GF-D8 (cell line): ENCODE measurements around the gene ZNF581.

Experiments used
- DNase-seq: peaks from one replicate; lab custom pipeline; 2025; lab: John Stamatoyannopoulos, UW

The ZNF581 gene

DNA sequence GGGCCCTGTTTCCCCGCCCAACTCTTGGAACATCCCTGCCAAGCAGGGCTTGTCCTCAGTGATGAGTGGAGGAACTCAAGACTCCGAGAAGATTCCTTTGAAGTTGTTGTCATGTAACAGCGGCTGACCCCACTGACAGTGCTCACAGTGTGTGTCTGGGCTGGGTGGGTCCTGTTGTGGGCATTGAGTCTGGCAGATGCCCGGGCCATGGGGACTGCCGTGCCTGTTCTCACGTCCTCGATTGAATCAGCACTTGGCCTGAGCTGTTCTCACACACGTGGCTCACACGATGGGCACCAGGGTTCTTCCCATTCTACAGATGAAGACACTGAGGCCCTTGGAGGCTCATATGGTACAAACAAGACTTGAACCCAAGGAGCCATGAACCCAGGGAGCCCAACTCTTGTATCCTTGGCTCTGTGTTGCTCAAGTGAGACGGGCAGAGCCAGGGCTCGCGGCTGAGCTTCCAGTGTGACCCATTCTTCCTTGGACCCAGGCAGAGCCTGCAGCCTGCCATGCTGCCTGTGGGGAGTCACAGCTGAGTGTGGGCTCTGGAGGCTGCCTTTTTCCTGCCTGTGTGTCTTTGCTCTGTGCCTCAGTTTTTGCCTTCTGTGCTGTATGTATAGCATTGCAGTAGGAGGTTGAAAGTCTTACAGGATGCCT is 23.0 kb downstream of the ZNF581 start:
- DNase-seq = no peak

DNA sequence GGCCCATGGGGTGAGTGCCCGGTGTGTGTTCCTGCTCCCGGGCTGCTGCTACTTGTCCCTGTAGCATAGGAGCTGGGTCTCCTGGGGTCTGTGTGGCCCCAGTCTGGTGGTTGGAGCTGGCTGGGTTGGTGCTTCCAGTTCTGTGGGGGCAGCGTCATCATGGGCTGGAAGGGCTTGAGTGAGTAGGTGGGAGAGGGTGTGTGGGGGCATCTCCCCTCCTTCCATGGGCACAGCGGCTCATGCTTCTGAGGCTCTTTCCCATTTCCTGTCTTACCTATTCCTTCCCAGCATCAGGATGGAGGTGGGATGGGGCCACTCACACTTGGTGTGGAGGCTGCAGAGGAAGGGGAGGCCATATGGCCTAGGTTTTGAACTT is 23.5 kb downstream of the ZNF581 start:
- no peak for DNase-seq

DNA sequence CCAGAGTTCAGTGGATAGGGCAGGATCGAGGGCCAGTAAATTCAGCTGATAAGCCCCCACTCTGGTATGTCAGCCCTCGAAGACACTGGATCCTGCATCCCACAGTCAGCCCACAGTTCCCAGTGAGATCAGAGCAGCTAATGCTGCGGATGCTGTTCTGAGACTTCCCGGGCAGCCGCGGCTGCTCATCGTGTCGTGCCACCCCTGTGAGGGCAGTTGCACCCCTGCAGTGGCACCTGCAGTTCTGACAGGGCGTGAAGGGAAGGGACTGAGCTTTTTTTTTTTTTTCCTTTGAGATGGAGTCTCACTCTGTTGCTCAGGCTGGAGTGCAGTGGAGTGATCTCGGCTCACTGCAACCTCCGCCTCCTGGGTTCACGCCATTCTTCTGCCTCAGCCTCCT is 24.1 kb downstream of the ZNF581 start:
- no peak for DNase-seq

DNA sequence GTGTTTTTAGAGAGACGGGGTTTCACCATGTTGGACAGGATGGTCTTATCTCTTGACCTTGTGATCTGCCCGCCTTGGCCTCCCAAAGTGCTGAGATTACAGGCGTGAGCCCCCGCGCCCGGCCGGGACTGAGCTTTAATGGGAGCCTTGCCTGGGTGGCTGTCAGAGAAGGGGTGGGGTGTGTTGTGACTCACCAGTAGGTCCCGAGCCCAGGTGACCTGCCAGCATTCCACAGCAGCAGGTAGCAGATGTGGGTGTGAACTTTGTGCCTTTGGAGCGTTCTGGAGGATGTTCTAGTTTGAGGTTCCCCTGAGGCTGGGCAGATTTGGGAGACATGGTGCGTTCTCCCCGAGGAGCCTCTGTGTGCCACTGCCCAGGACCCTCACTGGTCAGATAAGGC is 24.5 kb downstream of the ZNF581 start:
- DNase-seq = no peak

DNA sequence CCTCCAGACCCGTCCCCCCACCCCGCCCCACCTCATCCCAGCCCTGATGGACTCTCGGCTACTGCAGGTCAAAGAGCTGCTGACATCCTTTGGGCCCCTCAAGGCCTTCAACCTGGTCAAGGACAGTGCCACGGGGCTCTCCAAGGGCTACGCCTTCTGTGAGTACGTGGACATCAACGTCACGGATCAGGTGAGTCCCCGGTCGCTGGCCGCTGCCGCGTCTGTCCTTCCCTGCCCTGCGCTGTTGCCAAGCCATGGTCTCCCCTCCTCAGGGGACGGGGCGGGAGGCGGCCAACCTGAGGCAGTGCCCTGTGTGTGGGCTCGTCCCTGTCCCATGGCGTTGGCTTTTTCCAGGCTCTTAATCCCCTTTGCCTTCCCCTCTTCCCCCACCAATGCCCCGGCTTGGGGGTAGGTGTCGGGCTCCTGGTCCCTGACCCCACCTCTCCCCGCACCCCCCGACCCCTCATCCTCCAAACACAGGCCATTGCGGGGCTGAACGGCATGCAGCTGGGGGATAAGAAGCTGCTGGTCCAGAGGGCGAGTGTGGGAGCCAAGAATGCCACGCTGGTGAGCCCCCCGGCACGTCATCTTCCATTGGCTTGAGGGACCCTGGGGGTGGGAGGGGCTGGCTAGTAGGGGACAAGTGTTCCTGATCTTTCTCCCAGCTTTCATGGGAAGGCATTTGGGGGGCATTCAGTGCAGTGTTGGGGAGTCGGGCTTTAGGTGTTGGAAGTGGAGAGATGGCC is 25.3 kb downstream of the ZNF581 start:
- no peak for DNase-seq

DNA sequence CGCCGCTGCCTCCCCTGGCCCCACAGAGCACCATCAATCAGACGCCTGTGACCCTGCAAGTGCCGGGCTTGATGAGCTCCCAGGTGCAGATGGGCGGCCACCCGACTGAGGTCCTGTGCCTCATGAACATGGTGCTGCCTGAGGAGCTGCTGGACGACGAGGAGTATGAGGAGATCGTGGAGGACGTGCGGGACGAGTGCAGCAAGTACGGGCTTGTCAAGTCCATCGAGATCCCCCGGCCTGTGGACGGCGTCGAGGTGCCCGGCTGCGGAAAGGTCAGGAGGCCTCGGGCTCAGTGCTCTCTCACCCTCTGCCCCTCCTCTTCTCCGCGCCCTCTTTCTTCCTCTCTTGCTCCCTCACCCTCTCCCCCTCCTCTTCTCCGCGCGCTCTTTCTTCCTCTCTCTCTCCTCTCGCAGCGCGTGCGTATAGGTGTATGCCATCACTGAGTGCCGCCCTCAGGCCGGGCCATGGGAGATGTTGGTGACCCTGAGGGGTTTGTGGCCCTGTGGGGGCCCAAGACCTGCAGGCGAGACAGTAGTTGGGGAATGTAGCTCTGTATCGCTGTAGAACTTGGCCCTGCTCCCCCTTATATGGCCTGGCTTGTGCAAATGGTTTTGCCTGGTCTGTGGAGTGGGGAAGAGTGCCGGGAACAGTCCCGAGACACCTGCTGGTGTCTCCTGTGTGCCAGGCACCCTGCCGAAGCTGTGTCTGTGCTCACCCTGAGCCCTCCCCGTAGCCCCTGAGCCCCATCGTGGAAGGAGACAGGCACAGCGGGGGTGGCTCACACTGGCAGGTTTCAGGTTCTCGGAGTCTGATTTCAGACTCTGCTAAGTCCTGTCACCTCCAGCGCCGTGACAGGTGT is 26.2 kb downstream of the ZNF581 start:
- no peak for DNase-seq

DNA sequence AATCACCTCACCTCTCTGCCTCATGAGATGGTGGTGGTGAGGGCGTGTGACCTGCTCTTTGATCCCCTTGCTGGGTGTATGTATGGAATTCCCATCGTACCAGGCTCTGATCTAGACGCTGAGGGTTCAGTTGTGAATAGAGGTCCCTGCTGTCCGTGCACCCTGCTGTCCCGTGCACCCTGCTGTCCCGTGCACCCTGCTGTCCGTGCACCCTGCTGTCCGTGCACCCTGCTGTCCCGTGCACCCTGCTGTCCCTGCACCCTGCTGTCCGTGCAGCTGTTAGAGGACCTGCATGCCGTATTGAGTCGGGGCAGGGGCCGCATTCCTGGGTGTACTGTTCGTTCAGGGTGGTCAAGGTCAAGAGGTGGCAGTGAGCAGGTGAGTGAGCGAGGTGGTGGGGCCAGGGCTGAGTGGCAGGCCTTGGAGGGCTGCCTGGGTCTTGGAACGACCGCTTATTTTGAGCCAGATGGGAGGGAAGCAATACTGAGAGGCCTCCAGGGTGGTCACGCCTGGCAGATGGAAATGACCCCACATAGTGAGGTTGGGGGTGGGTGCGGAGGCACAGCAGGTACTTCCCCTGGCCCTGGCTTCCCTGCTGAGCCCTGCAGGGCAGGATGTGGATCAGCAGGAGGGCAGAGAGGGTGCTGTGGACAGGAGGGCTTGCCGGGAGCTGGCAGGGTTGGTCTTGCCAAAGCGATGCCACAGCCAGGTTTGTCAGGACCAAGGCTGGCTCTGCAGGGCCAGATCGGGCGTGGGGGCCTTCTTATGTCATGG is 27.0 kb downstream of the ZNF581 start:
- DNase-seq = no peak

DNA sequence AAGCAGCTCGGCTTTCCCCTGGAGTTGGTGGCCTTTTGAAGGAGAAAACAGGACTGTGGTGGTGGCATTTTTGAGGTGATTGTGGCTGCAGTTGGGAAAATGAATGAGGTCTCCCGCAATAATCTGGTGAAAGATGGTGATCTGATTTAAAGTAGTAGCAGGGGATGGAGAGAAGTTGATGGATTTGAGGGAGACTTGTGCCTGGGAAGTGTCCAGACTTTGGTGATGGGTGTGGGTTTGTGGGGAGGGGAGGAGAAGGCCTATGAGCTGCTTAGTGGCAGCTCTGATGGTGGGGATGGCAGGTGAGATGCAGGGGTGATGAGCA is 27.6 kb downstream of the ZNF581 start:
- DNase-seq = no peak

DNA sequence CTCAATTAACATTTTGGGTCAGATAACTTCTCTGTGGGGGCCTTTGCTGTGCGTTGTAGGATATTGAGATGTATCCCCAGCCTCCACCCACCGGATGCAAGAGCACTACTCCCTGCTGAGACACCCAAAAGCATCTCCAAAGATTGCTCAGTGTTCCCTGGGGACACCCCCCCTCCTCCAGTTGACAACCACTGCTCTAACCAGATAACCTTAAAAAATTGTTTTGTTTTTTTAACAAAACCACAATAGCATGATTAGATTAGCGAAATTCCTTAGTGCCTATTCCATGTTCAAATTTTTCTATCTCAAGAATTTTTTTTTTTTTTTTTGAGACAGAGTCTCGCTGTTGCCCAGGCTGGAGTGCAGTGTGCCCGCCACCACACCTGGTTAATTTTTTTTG is 29.0 kb downstream of the ZNF581 start:
- no peak for DNase-seq

DNA sequence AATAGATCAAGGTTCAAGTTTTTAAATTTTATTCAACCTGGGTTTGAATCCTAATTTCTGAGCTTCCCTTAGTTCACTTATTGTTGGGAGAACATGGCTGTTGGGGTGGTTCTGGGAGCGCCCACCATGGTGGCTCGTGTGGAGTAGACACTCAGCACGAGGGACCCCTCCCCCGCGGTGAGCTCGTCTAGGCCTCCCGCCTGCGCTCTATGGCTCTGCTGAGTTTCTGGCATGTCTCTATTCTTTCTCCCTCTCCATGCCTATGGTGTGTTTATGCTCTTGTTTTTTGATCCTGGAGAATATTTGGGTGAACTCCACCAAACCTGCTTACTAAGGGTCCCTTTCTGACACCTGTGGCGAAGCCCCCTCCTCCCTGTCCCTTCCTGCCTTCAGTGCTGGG is 30.0 kb downstream of the ZNF581 start:
- no peak for DNase-seq

DNA sequence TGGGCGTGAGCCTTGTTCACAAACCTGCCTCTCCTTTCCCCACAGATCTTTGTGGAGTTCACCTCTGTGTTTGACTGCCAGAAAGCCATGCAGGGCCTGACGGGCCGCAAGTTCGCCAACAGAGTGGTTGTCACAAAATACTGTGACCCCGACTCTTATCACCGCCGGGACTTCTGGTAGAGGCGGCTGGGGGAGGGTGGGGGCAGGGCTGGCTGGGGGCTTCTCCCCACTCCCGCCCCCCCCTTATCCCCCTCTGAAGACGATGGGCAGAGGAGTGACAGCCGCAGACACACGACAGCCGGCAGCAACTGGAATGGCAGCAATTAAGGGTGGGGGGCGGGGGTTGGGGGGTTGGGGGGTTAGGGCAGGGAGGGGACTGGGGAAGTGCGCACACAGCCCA is 30.4 kb downstream of the ZNF581 start:
- DNase-seq = no peak

DNA sequence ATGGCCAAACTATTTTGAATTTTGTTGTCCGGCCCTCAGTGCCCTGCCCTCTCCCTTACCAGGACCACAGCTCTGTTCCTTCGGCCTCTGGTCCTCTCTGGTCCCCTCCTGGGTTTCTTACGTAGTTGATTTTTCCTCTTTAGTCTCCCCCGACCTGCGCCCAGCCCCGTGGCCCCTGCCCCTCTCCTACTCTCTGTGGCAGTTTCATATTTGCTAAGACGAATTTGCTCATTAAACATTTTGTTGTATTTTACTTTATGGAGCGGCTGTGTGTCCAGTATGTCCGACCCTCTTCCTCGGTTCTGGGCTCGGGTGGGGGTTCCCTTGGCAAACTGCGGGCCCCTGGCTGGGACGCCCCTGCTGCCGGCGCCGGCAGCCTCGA is 31.0 kb downstream of the ZNF581 start:
- no peak for DNase-seq

DNA sequence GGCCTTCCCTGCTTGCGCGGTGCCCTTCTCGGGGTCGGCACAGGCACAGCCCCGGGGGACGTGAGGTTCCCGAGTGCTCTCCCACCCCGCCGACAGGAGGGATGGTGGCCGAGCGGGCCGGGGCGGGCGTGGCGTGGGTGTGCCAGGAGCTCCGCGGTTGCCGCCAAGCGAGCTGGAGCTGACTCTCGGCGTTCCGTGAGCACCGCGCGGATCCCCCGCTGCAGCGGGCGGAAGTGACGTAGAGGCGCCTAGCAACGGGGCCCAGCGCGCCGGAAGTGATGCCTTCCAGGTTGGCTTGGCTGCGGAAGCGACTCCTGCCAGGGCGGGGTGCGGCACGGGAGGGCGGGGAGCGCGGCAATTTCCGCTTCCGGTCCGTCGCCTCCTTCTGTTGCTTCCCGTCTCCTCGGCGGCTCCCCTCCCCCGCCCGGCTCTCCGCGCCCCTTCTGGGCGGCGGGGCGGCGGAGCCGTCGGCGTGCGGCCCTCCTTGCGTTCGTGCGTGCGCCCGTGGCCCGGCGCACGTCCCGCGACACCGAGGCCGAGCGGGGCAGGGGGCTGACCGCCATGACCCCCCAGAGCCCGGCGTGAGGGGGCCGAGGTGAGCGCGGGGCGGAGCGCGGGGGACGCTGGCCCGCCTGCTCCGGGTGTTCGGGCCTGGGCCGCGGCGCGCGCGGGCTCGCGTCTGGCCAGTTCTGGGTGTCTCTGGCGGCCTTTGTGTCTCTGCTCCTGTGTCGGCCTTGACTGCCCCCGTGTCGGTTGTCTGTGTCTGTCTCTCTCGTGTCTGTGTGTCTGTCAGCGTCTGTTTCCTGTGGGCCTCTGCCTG is 31.6 kb downstream of the ZNF581 start, which contains the start of gene EPN1:
EPN1 (plus strand) TSS at position 386 of the 820 bp plus-strand sequence. CDS start 3,402 bp downstream, outside the sequence.
- DNase-seq = peak; percentile 89

DNA sequence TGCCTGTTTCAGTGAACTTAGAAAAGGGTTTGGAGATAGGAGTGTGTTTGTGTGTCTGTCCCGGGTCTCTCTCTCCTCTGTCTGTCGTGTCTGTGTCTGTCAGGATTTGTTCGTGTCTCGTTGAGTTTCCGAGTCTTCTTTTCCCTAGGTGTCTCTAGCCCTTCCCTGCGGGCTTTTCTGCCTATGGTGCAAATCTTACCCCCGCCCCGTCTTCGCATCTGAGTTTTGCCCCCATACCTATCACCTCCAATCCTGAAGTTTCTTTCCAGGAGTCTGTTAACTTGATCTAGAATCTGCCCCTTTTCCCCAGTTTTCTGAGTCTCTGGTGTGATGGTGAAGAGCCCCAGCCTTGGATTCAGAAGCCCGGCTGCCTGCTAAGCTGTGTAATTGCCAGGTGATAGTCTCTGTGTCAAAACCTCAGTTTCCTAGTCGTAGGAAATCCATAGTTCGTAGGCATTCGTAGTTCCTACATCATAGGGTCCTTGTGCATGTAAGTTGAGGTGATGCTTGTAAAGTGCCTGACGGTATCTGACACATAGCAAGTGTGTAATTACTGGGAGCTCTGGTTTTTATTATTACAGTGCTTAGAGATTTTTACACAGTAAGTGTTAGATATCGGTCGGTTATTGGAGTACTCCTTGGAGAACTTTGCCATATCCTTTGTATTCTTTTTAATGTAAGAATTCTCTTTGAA is 32.4 kb downstream of the ZNF581 start:
- no peak for DNase-seq

DNA sequence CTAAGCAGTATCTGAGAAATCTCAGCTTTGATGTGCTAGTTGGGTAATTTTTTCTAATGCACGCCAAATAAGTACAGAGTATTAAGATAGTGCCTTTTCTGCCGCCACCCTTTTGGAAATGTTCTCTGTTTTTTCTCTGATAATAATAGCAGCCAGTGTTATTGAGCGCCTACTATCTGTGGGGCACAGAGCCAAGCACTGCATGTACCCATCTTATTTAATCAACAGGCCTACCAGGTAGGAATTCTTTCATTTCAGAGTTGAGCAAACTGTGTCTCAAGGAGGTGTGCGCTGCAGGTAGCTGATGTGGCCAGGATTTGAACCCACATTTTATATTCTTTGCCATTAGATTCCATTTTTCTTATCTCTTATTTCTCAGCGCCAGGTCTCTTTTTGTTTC is 32.9 kb downstream of the ZNF581 start:
- DNase-seq = no peak

DNA sequence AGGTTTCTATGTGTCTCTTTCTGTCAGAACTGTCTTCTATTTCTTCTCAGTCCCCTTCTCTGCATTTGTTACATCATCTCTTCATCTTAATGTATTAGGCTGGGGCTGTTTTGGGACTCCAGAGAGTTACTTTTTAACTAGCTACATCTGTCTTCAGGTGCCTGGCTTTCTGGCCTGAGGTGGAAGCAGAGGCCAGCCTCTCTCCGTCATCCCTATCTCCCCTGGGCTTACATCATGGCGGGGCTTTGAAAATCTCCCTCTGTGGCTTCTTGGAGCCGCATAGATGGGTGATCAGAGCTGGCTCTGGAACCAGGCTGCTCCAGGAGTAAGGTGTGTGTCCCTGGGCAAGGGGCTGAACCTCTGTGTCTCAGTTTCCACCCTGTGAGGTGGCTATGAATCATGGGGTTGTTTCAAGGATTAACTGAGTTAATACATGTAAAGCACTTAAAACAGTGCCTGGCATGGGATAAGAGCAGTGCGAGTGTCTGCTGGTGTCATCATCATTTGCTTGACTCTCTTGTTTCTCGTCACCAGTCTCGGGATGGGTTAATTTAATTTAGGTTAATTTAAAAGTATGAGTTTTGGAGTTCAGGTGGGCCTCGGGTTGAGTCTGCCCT is 33.5 kb downstream of the ZNF581 start:
- no peak for DNase-seq

DNA sequence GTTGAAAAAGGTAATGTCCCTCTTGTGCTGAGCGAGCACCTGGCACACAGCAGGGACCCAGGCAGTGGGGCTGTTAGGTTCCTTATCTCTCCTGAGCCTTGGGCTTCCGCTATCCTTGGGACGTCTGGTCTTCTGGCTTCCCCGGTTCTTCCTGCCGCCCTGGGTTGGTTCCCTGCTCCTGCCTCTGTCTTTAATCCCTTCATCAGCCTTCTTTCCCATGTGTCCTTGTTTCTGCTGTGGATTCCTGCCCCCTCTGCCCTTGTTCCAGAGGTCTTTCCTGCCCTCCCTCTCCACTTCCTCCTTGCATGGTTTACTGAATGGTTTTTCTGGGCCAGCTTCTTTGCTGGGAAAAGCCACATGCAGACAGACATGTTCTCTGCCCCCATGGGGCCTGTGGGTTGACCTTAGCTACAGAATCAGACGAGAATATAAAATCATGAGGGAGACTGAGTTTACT is 34.2 kb downstream of the ZNF581 start:
- DNase-seq = peak; percentile 30

DNA sequence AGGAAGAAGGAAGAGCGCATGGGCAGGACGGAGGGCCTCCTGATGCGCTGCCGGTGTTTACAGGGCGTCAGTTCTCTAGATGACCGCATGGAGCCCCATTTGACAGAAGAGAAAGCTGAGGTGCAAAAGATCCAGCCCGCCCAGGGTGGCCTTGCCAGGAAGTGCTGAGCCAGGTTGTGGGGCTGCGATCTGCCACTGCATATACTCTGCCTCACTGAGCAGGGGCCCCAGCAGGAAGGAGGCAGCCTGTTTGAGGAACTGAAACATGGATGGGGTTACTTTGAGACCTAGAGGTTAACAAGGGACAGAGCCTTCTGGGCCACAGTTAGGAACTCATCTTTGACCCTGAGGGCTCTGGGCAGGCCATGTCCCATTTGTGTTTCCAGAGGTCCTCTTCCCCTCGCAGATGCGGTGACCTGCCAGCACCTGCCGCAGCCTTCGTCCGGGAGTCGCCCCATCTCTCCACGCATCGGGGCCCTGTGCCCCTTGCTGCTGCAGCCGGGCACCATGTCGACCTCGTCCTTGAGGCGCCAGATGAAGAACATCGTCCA is 34.7 kb downstream of the ZNF581 start:
- DNase-seq = peak; percentile 35

DNA sequence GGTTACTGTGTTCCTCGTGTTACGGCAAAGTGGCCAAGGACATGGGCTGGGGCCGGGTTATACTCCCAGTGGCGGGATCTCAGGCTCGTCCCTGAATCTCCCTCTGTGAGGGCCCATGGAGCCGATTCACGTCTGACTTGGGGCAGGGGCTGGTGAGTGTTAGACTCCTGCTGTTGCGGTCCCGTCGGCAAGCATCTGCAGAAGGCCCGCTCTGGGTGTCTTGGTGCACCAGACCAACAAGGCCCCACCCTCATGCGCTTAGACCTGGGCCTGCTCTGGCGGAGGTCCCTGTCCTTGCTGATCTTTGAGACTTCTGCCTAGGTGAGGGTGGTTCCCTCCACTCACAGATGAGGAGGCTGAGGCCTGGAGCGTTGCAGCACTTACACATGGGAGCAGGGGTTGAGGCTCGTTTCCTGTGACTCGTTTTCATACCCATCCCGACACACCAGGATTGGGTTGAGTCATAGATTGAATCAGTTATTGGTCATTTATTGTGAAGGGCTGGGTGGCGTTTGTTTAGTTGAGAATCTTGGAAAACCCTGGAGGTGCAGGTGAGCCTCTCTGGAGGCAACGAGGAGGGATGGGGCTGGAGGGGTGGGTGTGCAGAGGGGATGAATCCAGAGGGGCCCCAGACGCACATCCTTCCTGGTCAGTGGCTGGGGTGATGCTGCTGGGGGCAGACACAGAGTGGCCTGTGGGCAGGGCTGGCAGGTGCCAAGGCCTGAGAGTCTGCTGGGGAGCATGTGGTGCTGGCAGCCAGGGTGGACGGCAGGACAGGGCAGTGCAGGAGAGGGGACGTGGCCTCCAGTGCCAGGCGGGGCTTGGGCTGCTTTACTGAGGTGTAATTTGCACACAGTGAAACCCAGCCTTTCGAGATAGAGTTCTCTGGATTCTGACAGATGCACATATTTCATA is 36.2 kb downstream of the ZNF581 start:
- no peak for DNase-seq
